Measurements from ENCODE around the gene FGFBP2.

Gene FGFBP2

GRCh38 chr4:16007471-16008095, 44.6 kb upstream of the FGFBP2 start:
- H2AFZ ChIP-seq (ENCODE audit: low read length): no peak overlapping the region
- no peak overlapping the region for H3K9ac ChIP-seq (ENCODE audit: low read depth, low read length, poor library complexity, severe bottlenecking)
- peaks cover 5% of the 10 kb centered on the region for H3K4me1 ChIP-seq (ENCODE audit: insufficient read depth, low read length, poor library complexity, severe bottlenecking)
- H3K9me2 ChIP-seq (replicated peaks; ENCODE audit: low read depth, low read length): no peaks in the 10 kb centered on the region
- no peak overlapping the region for H3K4me3 ChIP-seq (ENCODE audit: low read length, poor library complexity, severe bottlenecking)
- no peaks in the 10 kb centered on the region for H4K20me1 ChIP-seq (ENCODE audit: insufficient read depth, low read length, poor library complexity, severe bottlenecking)
- H3K9me3 ChIP-seq (ENCODE audit: insufficient read depth, low read depth, low read length): no peaks in the 10 kb centered on the region
- no peak for TF ChIP-seq EZH2phosphoT487 (IDR thresholded peaks at IDR 0.05; ENCODE audit: borderline replicate concordance)
- TF ChIP-seq, protein P1, sequence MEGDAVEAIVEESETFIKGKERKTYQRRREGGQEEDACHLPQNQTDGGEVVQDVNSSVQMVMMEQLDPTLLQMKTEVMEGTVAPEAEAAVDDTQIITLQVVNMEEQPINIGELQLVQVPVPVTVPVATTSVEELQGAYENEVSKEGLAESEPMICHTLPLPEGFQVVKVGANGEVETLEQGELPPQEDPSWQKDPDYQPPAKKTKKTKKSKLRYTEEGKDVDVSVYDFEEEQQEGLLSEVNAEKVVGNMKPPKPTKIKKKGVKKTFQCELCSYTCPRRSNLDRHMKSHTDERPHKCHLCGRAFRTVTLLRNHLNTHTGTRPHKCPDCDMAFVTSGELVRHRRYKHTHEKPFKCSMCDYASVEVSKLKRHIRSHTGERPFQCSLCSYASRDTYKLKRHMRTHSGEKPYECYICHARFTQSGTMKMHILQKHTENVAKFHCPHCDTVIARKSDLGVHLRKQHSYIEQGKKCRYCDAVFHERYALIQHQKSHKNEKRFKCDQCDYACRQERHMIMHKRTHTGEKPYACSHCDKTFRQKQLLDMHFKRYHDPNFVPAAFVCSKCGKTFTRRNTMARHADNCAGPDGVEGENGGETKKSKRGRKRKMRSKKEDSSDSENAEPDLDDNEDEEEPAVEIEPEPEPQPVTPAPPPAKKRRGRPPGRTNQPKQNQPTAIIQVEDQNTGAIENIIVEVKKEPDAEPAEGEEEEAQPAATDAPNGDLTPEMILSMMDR (conservative IDR thresholded peaks at IDR 0.05; ENCODE audit: low read length): no peak
- H3K27me3 ChIP-seq (ENCODE audit: insufficient read depth, low read length, poor library complexity, severe bottlenecking): no peaks in the 10 kb centered on the region
- H3K79me2 ChIP-seq (ENCODE audit: insufficient read depth, low read length): no peaks in the 10 kb centered on the region
- H3K4me2 ChIP-seq (ENCODE audit: low read depth, low read length, poor library complexity, severe bottlenecking): no peak overlapping the region
- H3K36me3 ChIP-seq (ENCODE audit: insufficient read depth, low read length): no peaks in the 10 kb centered on the region
- no peaks in the 10 kb centered on the region for H3F3A ChIP-seq (ENCODE audit: low read depth)

DNA sequence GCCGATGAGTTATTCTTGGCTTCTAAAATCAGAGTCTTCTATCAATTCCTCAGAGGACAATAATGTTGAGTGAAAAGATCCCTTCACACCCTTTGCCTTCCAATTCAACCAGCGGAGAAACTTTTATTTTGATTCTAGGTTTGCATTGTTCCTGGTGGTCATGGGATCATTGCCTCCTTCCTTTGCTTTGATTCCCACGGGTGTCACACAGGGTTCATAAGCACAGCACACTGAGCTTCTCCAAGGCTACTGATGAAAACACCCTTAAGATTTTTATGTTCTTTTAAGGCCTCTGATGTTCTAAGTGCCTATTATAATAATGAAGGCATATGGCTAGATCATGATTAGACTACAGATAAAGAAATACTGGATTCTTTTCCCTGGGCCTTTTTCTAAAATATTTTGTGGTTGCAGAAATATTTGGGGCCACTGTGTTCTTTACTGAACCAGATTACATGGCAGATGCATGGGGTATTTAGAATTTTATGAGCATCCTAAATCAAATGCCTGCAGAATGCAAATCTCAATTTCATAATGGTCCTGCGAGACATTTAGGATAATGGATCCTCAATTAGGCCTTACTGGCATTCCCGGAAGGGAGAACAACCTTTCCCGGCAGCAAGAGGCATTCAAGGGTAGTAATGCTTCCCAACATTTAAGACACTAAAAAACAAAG, 43.9 kb upstream of the FGFBP2 start:
- H3F3A ChIP-seq (ENCODE audit: low read depth): no peaks in the 10 kb centered on the region
- H3K4me2 ChIP-seq (ENCODE audit: low read depth, low read length, poor library complexity, severe bottlenecking): no peak overlapping the region
- no peaks in the 10 kb centered on the region for H3K9me3 ChIP-seq (ENCODE audit: insufficient read depth, low read depth, low read length)
- H3K36me3 ChIP-seq (ENCODE audit: insufficient read depth, low read length): no peaks in the 10 kb centered on the region
- H2AFZ ChIP-seq (ENCODE audit: low read length): no peak overlapping the region
- H3K4me1 ChIP-seq (ENCODE audit: insufficient read depth, low read length, poor library complexity, severe bottlenecking): peaks cover 6% of the 10 kb centered on the region
- no peaks in the 10 kb centered on the region for H3K27me3 ChIP-seq (ENCODE audit: insufficient read depth, low read length, poor library complexity, severe bottlenecking)
- no peak overlapping the region for H3K4me3 ChIP-seq (ENCODE audit: low read length, poor library complexity, severe bottlenecking)
- H4K20me1 ChIP-seq (ENCODE audit: insufficient read depth, low read length, poor library complexity, severe bottlenecking): no peaks in the 10 kb centered on the region
- TF ChIP-seq, protein P1 (conservative IDR thresholded peaks at IDR 0.05; ENCODE audit: low read length): no peak
- no peak for TF ChIP-seq EZH2phosphoT487 (IDR thresholded peaks at IDR 0.05; ENCODE audit: borderline replicate concordance)
- H3K9ac ChIP-seq (ENCODE audit: low read depth, low read length, poor library complexity, severe bottlenecking): no peak overlapping the region
- no peaks in the 10 kb centered on the region for H3K9me2 ChIP-seq (replicated peaks; ENCODE audit: low read depth, low read length)
- no peaks in the 10 kb centered on the region for H3K79me2 ChIP-seq (ENCODE audit: insufficient read depth, low read length)

DNA sequence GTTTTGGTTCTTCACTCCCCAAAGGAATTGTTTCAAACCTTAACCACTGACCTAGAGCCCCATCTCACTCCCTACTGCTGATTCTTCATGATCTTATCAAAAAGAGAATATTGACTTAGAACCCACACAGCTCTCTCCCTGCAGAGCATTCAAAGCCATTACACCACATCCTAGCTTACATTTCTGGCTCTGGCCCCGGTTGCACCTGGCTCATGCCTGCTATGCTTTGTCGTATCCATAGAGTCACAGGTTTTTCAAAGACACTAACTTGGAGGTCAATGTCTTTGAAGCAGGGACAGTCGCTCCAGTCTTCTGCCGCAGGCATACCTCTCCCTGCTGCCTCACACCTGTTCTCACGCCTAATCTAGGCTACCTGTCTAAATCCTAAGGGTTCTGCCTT, 42.7 kb upstream of the FGFBP2 start:
- no peaks in the 10 kb centered on the region for H3K79me2 ChIP-seq (ENCODE audit: insufficient read depth, low read length)
- H3K9ac ChIP-seq (ENCODE audit: low read depth, low read length, poor library complexity, severe bottlenecking): no peak overlapping the region
- no peak overlapping the region for H3K4me2 ChIP-seq (ENCODE audit: low read depth, low read length, poor library complexity, severe bottlenecking)
- peaks cover 10% of the 10 kb centered on the region for H3K4me1 ChIP-seq (ENCODE audit: insufficient read depth, low read length, poor library complexity, severe bottlenecking)
- no peaks in the 10 kb centered on the region for H3K36me3 ChIP-seq (ENCODE audit: insufficient read depth, low read length)
- H3K9me2 ChIP-seq (replicated peaks; ENCODE audit: low read depth, low read length): no peaks in the 10 kb centered on the region
- H2AFZ ChIP-seq (ENCODE audit: low read length): no peak overlapping the region
- no peaks in the 10 kb centered on the region for H3K27me3 ChIP-seq (ENCODE audit: insufficient read depth, low read length, poor library complexity, severe bottlenecking)
- no peaks in the 10 kb centered on the region for H3K9me3 ChIP-seq (ENCODE audit: insufficient read depth, low read depth, low read length)
- H4K20me1 ChIP-seq (ENCODE audit: insufficient read depth, low read length, poor library complexity, severe bottlenecking): no peaks in the 10 kb centered on the region
- no peak overlapping the region for H3K4me3 ChIP-seq (ENCODE audit: low read length, poor library complexity, severe bottlenecking)
- TF ChIP-seq EZH2phosphoT487 (IDR thresholded peaks at IDR 0.05; ENCODE audit: borderline replicate concordance): no peak
- TF ChIP-seq, protein P1 (conservative IDR thresholded peaks at IDR 0.05; ENCODE audit: low read length): no peak
- H3F3A ChIP-seq (ENCODE audit: low read depth): no peaks in the 10 kb centered on the region

Data from Loucy (cell line).